ENCODE measurements around the gene GPNMB. TPM values are rescaled to one million over a fixed set of nuclear protein-coding genes. Genes with fewer than 3 reads are reported as not detected.

Gene GPNMB
- total RNA-seq, 1 experiment from 2014 or later, result 1.2 TPM

DNA sequence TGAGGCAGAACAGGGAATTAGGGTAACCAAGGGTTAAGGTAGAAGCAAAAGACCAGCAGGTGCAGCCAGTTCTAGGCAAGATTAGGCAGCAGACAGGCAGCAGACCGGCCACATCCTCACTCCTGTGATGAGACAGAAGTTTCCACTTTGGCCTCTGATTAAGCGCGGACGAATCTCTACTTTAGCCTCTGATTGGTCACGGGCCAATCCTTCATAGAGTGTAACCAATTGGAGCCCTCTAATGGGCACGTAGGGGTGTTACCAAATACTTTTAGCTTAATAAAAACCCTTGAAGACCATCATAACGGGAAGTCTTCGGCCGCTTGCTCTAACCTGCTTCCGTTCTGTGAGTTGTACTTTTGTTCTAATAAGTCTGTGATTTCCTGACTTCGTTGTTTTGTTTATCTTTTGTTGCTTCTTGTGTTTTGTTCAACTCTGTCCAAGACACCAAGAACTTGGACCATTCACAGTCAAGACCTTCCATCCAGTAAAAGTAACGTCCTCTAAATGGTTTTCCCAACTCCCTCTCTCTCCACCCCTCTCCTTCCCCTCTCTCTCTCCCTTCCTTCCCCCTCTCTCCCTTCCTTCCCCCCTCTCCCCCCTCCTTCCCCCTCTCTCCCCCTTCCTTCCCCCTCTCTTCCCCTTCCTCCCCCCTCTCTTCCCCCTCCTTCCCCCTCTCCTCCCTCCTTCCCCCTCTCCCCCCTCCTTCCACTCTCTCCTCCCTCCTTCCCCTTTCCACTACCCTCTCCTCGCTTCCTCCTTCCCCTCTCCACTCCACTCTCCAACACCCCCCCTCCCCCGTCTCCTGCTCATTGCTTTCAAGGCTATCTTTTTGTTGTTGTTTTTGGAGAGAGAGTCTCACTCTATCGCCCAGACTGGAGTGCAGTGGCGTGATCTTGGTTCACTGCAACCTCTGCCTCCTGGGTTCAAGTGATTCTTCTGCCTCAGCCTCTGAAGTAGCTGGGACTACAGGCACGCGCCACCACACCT, 39.4 kb downstream of the GPNMB start:
- Histone ChIP-seq H3T11ph (ENCODE audit: low read length) (no peak overlapping the region), H3K27ac (ENCODE audit: insufficient read length, low read depth, low read length) (no peak overlapping the region), H2BK120ac (ENCODE audit: low read depth, low read length, poor library complexity, severe bottlenecking) (no peak overlapping the region), H2BK15ac (ENCODE audit: low read depth, low read length) (no peak overlapping the region), H2BK20ac (ENCODE audit: low read depth, low read length, poor library complexity, severe bottlenecking) (no peak overlapping the region), H3K56ac (ENCODE audit: insufficient read length, low read depth, low read length) (no peak overlapping the region), H3K9me3 (ENCODE audit: control insufficient read depth, low read depth, low read length) (no peaks in the 10 kb centered on the region), H3K79me2 (ENCODE audit: insufficient read depth, low read length) (no peaks in the 10 kb centered on the region), H2BK5ac (ENCODE audit: insufficient read length, low read length) (no peak overlapping the region), H2AK5ac (ENCODE audit: insufficient read length, low read length) (no peak overlapping the region), H3K27me3 (ENCODE audit: insufficient read depth, low read length) (no peaks in the 10 kb centered on the region), H3K79me1 (ENCODE audit: insufficient read depth, low read depth, low read length, poor library complexity, severe bottlenecking) (no peaks in the 10 kb centered on the region), H3K18ac (ENCODE audit: insufficient read length, low read depth, low read length) (no peak overlapping the region), H3K4me1 (ENCODE audit: insufficient read depth, low read length) (no peaks in the 10 kb centered on the region), H2BK12ac (ENCODE audit: insufficient read length, low read depth, low read length) (no peak overlapping the region), H3K9ac (ENCODE audit: extremely low read depth, insufficient read length, low read length) (no peak overlapping the region), H3K23ac (ENCODE audit: insufficient read length, low read depth, low read length) (no peak overlapping the region), H3K4ac (ENCODE audit: low read depth, low read length) (no peak overlapping the region), H3K23me2 (ENCODE audit: insufficient read length, low read depth, low read length, poor library complexity, severe bottlenecking) (no peaks in the 10 kb centered on the region), H4K8ac (replicated peaks; ENCODE audit: insufficient read length, low read depth, low read length) (no peak overlapping the region), H4K5ac (ENCODE audit: insufficient read length, low read depth, low read length) (no peak overlapping the region), H3K14ac (ENCODE audit: insufficient read depth, low read length) (no peak overlapping the region), H4K91ac (ENCODE audit: insufficient read length, low read depth, low read length) (no peak overlapping the region), H2AFZ (ENCODE audit: low read length) (no peak overlapping the region), H3K4me2 (ENCODE audit: insufficient read depth, insufficient read length, low read length) (no peak overlapping the region), H4K20me1 (ENCODE audit: control insufficient read depth, insufficient read depth, insufficient read length) (no peaks in the 10 kb centered on the region)
- Mint-ChIP-seq H3K36me3 (ENCODE audit: insufficient read depth in 1 of 3, low read depth in 3 of 3) (no peaks in the 10 kb centered on the region), H3K4me1 (peaks cover 9 to 18% of the 10 kb centered on the region in 2 experiments), H3K27me3 (ENCODE audit: low read depth) (no peaks in the 10 kb centered on the region), H3K27ac (no peak overlapping the region), H3K4me3 (no peak overlapping the region), H3K9me3 (no peaks in the 10 kb centered on the region; a peak in 1 of 5 replicates)
- DNase-seq, result no peak
- WGBS (ENCODE audit: extremely low coverage, insufficient read length, low lambda C conversion rate), result 56% methylated on average over 1 of the region's 18 CpGs
- TF ChIP-seq, protein P1, sequence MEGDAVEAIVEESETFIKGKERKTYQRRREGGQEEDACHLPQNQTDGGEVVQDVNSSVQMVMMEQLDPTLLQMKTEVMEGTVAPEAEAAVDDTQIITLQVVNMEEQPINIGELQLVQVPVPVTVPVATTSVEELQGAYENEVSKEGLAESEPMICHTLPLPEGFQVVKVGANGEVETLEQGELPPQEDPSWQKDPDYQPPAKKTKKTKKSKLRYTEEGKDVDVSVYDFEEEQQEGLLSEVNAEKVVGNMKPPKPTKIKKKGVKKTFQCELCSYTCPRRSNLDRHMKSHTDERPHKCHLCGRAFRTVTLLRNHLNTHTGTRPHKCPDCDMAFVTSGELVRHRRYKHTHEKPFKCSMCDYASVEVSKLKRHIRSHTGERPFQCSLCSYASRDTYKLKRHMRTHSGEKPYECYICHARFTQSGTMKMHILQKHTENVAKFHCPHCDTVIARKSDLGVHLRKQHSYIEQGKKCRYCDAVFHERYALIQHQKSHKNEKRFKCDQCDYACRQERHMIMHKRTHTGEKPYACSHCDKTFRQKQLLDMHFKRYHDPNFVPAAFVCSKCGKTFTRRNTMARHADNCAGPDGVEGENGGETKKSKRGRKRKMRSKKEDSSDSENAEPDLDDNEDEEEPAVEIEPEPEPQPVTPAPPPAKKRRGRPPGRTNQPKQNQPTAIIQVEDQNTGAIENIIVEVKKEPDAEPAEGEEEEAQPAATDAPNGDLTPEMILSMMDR (conservative IDR thresholded peaks at IDR 0.05), result no peak
